Vagina (tissue), 2 donors: ENCODE data around the gene KCNH3. TPM values are rescaled to one million over a fixed set of nuclear protein-coding genes. Genes with fewer than 3 reads are reported as not detected.
"Not testable (repeated sequence)": the region's sequence is repeated elsewhere in the genome, so short reads cannot be mapped to it uniquely, and the experiment has no call there.

Experiments used
- DNase-seq, 2 donors: peaks; one replicate each; pipeline ENCODE4 v3.0.0-alpha.2; 2017; ENCODE audit errors: extremely low spot score in 2 of 2
- H3K27ac ChIP-seq: fragments of 200-600 bp; sonication (generic); one replicate; pipeline ENCODE4 v1.5.1; 2019
- H3K27me3 ChIP-seq: fragments of 200-600 bp; sonication (generic); one replicate; pipeline ENCODE4 v1.5.1; 2019
- H3K36me3 ChIP-seq, 2 donors: fragments of 200-600 bp; sonication (generic); one replicate each; pipeline ENCODE4 v1.5.1; 2017 to 2019
- H3K4me1 ChIP-seq: fragments of 200-600 bp; sonication (generic); one replicate; pipeline ENCODE4 v1.5.1; 2019
- H3K4me3 ChIP-seq, 2 donors: fragments of 200-600 bp; sonication (generic); 1 replicate in 1 of 2; 2 replicates in 1 of 2; pipeline ENCODE4 v1.5.1; 2016 to 2019
- H3K9me3 ChIP-seq: fragments of 200-600 bp; sonication (generic); one replicate; pipeline ENCODE4 v1.5.1; 2019
- POLR2A ChIP-seq, 2 donors: fragments of 450-650 bp; IDR thresholded peaks; one replicate each; pipeline ENCODE4 v1.6.1; 2017; ENCODE audit warnings: antibody characterized with exemption in 2 of 2, mild to moderate bottlenecking in 2 of 2, moderate library complexity in 2 of 2
- POLR2AphosphoS5 ChIP-seq, 2 donors: sonication (generic); formaldehyde crosslinking; IDR thresholded peaks; one replicate each; pipeline ENCODE4 v1.9.0; 2017; ENCODE audit warnings: antibody characterized with exemption in 2 of 2, mild to moderate bottlenecking in 2 of 2, low read depth in 1 of 2; ENCODE audit not compliant: insufficient read depth in 1 of 2
- intact Hi-C: fragments of 100-400 bp; cut with DNase I; formaldehyde crosslinking; loops from one replicate; pipeline ENCODE4 v1.15.1; 2023
- total RNA-seq: library from RNA; depleted of rRNA; stranded (reverse); fragments of >200 nt; gene quantifications from one replicate; pipeline ENCODE4 v1.2.3, GENCODE V29; 2016
- TF ChIP-seq, protein P1 (sequence below), 3 experiments: fragments of 450-650 bp in 2 of 3; fragments of 200-600 bp in 1 of 3; sonication (generic) in 1 of 3; IDR thresholded peaks; one replicate each; pipeline ENCODE4 v1.5.1; 2017 to 2019; ENCODE audit warnings: antibody characterized with exemption in 3 of 3, mild to moderate bottlenecking in 2 of 3, moderate library complexity in 2 of 3

KCNH3 gene
- total RNA-seq, 1 donor from 2014 or later, result not detected

DNA sequence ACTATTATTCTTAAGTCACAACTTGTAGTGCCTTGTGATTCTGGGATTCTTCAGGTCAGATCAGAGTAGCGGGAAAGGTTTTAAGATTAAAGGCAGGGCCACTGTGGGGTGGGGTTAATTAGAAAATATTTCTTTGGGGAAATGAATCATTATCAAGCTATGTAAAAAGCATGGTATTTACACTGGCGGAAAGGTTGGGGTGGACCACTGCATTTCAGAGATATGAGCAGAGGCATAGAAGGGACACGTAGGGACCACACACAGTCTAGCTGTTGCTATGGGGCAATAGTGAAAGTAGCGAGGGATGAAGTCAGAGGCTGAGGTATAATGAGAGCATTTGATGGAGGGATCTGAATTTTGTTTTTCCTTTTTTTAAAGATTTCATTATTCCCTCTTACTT is 31.7 kb upstream of the KCNH3 start:
- intact Hi-C loops, result no loop called here

DNA sequence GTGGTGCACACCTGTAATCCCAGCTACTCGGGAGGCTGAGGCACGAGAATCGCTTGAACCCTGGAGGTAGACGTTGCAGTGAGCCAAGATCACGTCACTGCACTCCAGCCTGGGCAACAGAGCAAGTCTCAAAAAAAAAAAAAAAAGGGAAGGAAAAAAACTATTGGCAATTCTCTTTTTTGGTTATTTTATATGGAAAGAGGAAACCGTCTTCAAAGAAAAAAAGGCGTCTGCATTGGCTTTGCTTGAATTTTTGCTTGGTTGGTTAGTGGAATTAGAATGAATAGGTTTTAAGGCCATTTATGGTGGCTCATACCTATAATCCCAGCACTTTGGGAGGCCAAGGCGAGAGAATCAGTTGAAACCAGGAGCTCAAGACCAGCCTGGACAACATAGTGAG is 29.1 kb upstream of the KCNH3 start:
- not testable (repeated sequence) for H3K27ac ChIP-seq, H3K27me3 ChIP-seq, DNase-seq, H3K9me3 ChIP-seq, H3K36me3 ChIP-seq, H3K4me1 ChIP-seq, H3K4me3 ChIP-seq
- intact Hi-C loops, result loop anchor here (5.0 kb wide), 1 partner anchor 152 kb away; no protein-coding TSS in a partner anchor

More for the DNA sequence above, 31.7 kb upstream of the KCNH3 start:
- no peaks in the 10 kb centered on the region for H3K36me3 ChIP-seq
- H3K27me3 ChIP-seq, result no peaks in the 10 kb centered on the region
- TF ChIP-seq POLR2AphosphoS5 (IDR thresholded peaks at IDR 0.05; ENCODE audit: insufficient read depth in 1 of 2, low read depth in 1 of 2), result no peak
- no peak for TF ChIP-seq POLR2A (IDR thresholded peaks at IDR 0.05)
- TF ChIP-seq, protein P1, sequence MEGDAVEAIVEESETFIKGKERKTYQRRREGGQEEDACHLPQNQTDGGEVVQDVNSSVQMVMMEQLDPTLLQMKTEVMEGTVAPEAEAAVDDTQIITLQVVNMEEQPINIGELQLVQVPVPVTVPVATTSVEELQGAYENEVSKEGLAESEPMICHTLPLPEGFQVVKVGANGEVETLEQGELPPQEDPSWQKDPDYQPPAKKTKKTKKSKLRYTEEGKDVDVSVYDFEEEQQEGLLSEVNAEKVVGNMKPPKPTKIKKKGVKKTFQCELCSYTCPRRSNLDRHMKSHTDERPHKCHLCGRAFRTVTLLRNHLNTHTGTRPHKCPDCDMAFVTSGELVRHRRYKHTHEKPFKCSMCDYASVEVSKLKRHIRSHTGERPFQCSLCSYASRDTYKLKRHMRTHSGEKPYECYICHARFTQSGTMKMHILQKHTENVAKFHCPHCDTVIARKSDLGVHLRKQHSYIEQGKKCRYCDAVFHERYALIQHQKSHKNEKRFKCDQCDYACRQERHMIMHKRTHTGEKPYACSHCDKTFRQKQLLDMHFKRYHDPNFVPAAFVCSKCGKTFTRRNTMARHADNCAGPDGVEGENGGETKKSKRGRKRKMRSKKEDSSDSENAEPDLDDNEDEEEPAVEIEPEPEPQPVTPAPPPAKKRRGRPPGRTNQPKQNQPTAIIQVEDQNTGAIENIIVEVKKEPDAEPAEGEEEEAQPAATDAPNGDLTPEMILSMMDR (IDR thresholded peaks at IDR 0.05), result no peak
- H3K4me3 ChIP-seq, result no peak overlapping the region
- no peaks in the 10 kb centered on the region for H3K9me3 ChIP-seq
- H3K27ac ChIP-seq, result no peak overlapping the region
- DNase-seq, result no peak
- H3K4me1 ChIP-seq, result no peaks in the 10 kb centered on the region

- no peaks in the 10 kb centered on the region for H3K9me3 ChIP-seq
- no peak overlapping the region for H3K4me3 ChIP-seq
- TF ChIP-seq POLR2A (IDR thresholded peaks at IDR 0.05) (no peak), POLR2AphosphoS5 (IDR thresholded peaks at IDR 0.05; ENCODE audit: insufficient read depth in 1 of 2, low read depth in 1 of 2) (no peak)
- TF ChIP-seq, protein P1 (IDR thresholded peaks at IDR 0.05), result no peak
- intact Hi-C loops, result loop anchor here (5.0 kb wide), 1 partner anchor 154 kb away; no protein-coding TSS in a partner anchor
- no peaks in the 10 kb centered on the region for H3K36me3 ChIP-seq
- no peaks in the 10 kb centered on the region for H3K4me1 ChIP-seq
- H3K27ac ChIP-seq, result no peak overlapping the region
- DNase-seq, result no peak
- H3K27me3 ChIP-seq, result no peaks in the 10 kb centered on the region
Measured at GRCh38 chr12:49511410-49511809, 27.4 kb upstream of the KCNH3 start.

DNA sequence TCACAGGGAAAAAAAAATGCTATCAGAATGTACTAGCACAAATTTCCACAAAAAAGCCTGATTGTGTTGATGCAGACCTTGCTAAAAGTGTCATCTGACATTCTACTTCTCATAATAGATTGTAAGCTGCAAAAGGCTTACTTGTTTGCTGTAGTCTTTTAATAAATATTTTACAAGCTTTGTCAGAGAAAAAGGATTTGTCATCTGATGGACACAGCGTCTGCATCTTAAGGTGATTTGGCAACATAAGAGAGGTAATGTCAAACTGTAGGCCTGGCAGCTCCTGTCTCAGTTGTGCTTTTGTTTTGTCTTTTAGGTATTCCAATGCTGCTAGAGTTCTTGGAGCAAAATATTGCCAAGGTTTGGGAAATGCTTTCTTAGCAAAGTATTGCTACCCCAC is 26.3 kb upstream of the KCNH3 start:
- intact Hi-C loops, result loop anchor here (5.0 kb wide), 1 partner anchor 155 kb away; no protein-coding TSS in a partner anchor
- H3K36me3 ChIP-seq, result no peaks in the 10 kb centered on the region
- H3K4me1 ChIP-seq, result no peaks in the 10 kb centered on the region
- TF ChIP-seq, protein P1 (IDR thresholded peaks at IDR 0.05), result no peak
- TF ChIP-seq POLR2AphosphoS5 (IDR thresholded peaks at IDR 0.05; ENCODE audit: insufficient read depth in 1 of 2, low read depth in 1 of 2) (no peak), POLR2A (IDR thresholded peaks at IDR 0.05) (no peak)
- no peaks in the 10 kb centered on the region for H3K27me3 ChIP-seq
- DNase-seq, result no peak
- H3K4me3 ChIP-seq, result no peak overlapping the region
- H3K9me3 ChIP-seq, result no peaks in the 10 kb centered on the region
- no peak overlapping the region for H3K27ac ChIP-seq

DNA sequence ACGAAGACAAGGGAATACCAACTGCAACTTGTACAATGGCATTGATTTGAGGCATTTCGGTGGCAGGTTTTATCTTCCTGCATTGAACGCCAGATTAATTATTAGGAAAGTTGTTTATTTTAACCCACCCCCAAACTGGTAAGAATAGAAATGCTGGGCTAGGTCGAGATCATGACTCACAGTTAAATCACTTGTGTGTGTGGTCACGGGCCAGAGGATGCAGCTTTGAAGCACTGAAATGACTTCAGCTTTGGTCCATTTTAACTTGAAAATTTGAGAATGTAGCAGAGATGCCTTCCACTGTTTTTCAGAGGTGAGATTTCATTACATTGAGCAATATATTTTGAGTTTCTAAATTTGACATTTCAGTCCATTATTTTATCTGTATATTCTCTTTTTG is 23.6 kb upstream of the KCNH3 start:
- H3K4me3 ChIP-seq, result no peak overlapping the region
- H3K27ac ChIP-seq, result no peak overlapping the region
- H3K4me1 ChIP-seq, result no peaks in the 10 kb centered on the region
- no peaks in the 10 kb centered on the region for H3K36me3 ChIP-seq
- no peaks in the 10 kb centered on the region for H3K9me3 ChIP-seq
- intact Hi-C loops, result no loop called here
- no peak for DNase-seq
- H3K27me3 ChIP-seq, result no peaks in the 10 kb centered on the region
- no peak for TF ChIP-seq POLR2A (IDR thresholded peaks at IDR 0.05)
- no peak for TF ChIP-seq POLR2AphosphoS5 (IDR thresholded peaks at IDR 0.05; ENCODE audit: insufficient read depth in 1 of 2, low read depth in 1 of 2)
- TF ChIP-seq, protein P1 (IDR thresholded peaks at IDR 0.05), result no peak
